HepG2 (cell line): ENCODE data around the gene SHROOM1. TPM values are rescaled to one million over a fixed set of nuclear protein-coding genes. Genes with fewer than 3 reads are reported as not detected.

Experiments
- ASH2L ChIP-seq: fragments of 300-600, 200-600 bp; sonication (generic); IDR thresholded peaks from 2 replicates; pipeline ENCODE4 v1.7.0; 2017; ENCODE audit warnings: low read depth, mild to moderate bottlenecking, moderate library complexity, mixed read lengths, low read length; ENCODE audit not compliant: insufficient read length
- DR1 ChIP-seq: sonication (generic); formaldehyde crosslinking; IDR thresholded peaks from 2 replicates; pipeline ENCODE4 v1.8.0; 2021; ENCODE audit warnings: mild to moderate bottlenecking, missing genetic modification reagents, inconsistent platforms
- ELF4 ChIP-seq: sonication (generic); formaldehyde crosslinking; IDR thresholded peaks from 2 replicates; pipeline ENCODE4 v1.5.0; 2020; ENCODE audit warnings: missing genetic modification reagents, mild to moderate bottlenecking, moderate library complexity, borderline replicate concordance
- ERF ChIP-seq: IDR thresholded peaks from 2 replicates; pipeline ENCODE4 v1.6.1; 2018; ENCODE audit warnings: missing biosample characterization, missing genetic modification reagents
- GLMP ChIP-seq: sonication (generic); formaldehyde crosslinking; IDR thresholded peaks from 2 replicates; pipeline ENCODE4 v1.9.0; 2021; ENCODE audit warnings: missing genetic modification reagents, mild to moderate bottlenecking, borderline replicate concordance
- HMG20A ChIP-seq: IDR thresholded peaks from 2 replicates; pipeline ENCODE4 v1.6.1; 2016; ENCODE audit warnings: borderline replicate concordance
- KAT7 ChIP-seq: IDR thresholded peaks from 2 replicates; pipeline ENCODE4 v1.6.1; 2018; ENCODE audit warnings: borderline replicate concordance, missing compliant biosample characterization
- KDM6A ChIP-seq: IDR thresholded peaks from 2 replicates; pipeline ENCODE4 v1.6.1; 2016; ENCODE audit warnings: low read depth
- NR3C1 ChIP-seq: sonication (generic); formaldehyde crosslinking; IDR thresholded peaks from 2 replicates; pipeline ENCODE4 v1.4.0; 2020; ENCODE audit warnings: missing genetic modification reagents
- PHF20 ChIP-seq: sonication (generic); formaldehyde crosslinking; IDR thresholded peaks from 2 replicates; pipeline ENCODE4 v1.5.0; 2020; ENCODE audit warnings: mild to moderate bottlenecking, missing genetic modification reagents
- PLSCR1 ChIP-seq: sonication (generic); formaldehyde crosslinking; IDR thresholded peaks from 2 replicates; pipeline ENCODE4 v1.5.0; 2020; ENCODE audit warnings: missing genetic modification reagents, mild to moderate bottlenecking, borderline replicate concordance
- RFXAP ChIP-seq: sonication (generic); formaldehyde crosslinking; IDR thresholded peaks from 2 replicates; pipeline ENCODE4 v1.4.0; 2020; ENCODE audit warnings: missing genetic modification reagents, borderline replicate concordance
- SNAPC4 ChIP-seq: sonication (generic); formaldehyde crosslinking; IDR thresholded peaks from 2 replicates; pipeline ENCODE4 v1.4.0; 2020; ENCODE audit warnings: mild to moderate bottlenecking, missing genetic modification reagents
- ZBTB3 ChIP-seq: sonication (generic); formaldehyde crosslinking; IDR thresholded peaks from 2 replicates; pipeline ENCODE4 v1.4.0; 2020; ENCODE audit warnings: low read depth, mild to moderate bottlenecking, moderate library complexity, missing genetic modification reagents, borderline replicate concordance
- ZBTB7B ChIP-seq: sonication (generic); formaldehyde crosslinking; IDR thresholded peaks from 2 replicates; pipeline ENCODE4 v1.4.0; 2020; ENCODE audit warnings: missing genetic modification reagents
- ZBTB8A ChIP-seq: sonication (generic); formaldehyde crosslinking; IDR thresholded peaks from 2 replicates; pipeline ENCODE4 v1.4.0; 2020; ENCODE audit warnings: mild to moderate bottlenecking, low read depth, missing genetic modification reagents, borderline replicate concordance
- ZFP82 ChIP-seq: sonication (generic); formaldehyde crosslinking; IDR thresholded peaks from 2 replicates; pipeline ENCODE4 v1.5.1; 2020; ENCODE audit warnings: mild to moderate bottlenecking, missing genetic modification reagents, borderline replicate concordance
- ZNF333 ChIP-seq: sonication (generic); formaldehyde crosslinking; IDR thresholded peaks from 2 replicates; pipeline ENCODE4 v1.4.0; 2020; ENCODE audit warnings: mild to moderate bottlenecking, missing genetic modification reagents, borderline replicate concordance
- ZNF432 ChIP-seq: sonication (generic); formaldehyde crosslinking; IDR thresholded peaks from 2 replicates; pipeline ENCODE4 v1.5.0; 2020; ENCODE audit warnings: missing genetic modification reagents, mild to moderate bottlenecking, borderline replicate concordance
- ZNF44 ChIP-seq: sonication (generic); formaldehyde crosslinking; IDR thresholded peaks from 2 replicates; pipeline ENCODE4 v1.5.1; 2020; ENCODE audit warnings: mild to moderate bottlenecking, missing genetic modification reagents
- ZNF766 ChIP-seq: sonication (generic); formaldehyde crosslinking; IDR thresholded peaks from 2 replicates; pipeline ENCODE4 v1.5.0; 2020; ENCODE audit warnings: missing genetic modification reagents, borderline replicate concordance
- ZNF770 ChIP-seq: sonication (generic); formaldehyde crosslinking; IDR thresholded peaks from 2 replicates; pipeline ENCODE4 v1.5.0; 2020; ENCODE audit warnings: mild to moderate bottlenecking, missing genetic modification reagents
- polyA plus RNA-seq, 8 experiments: library from polyadenylated mRNA; depleted of rRNA in 3 of 8; stranded (reverse) in 7 of 8; unstranded in 1 of 8; fragments of >200 nt; fragmentation: Illumina TruSeq in 4 of 8; extraction: Trizol in 4 of 8; gene quantifications; 2 replicates each; pipeline versions ENCODE4 v1.2.1 to v1.2.3, GENCODE V29; 2011 to 2016; ENCODE audit warnings: low read depth in 4 of 8, missing spikeins in 1 of 8, mixed read lengths in 1 of 8; ENCODE audit not compliant: insufficient read depth in 1 of 8
- total RNA-seq, 5 experiments: library from RNA; depleted of rRNA; stranded (reverse); fragments of >200 nt; fragmentation: Illumina TruSeq; extraction: Trizol; gene quantifications; 2 replicates each; pipeline ENCODE4 v1.2.3, GENCODE V29; 2016; ENCODE audit warnings: low read depth in 1 of 5

The SHROOM1 gene
- total and polyA plus RNA-seq, 2 of the 13 experiments (the other 11 are each of a cell fraction or from before 2014, with no cell fraction given): 18.2 to 25.7 TPM

GRCh38 chr5:132867046-132867451 is 36.6 kb upstream of the SHROOM1 start (continued):
- no peak for TF ChIP-seq PHF20 (CRISPR knock-in tag)
- TF ChIP-seq ASH2L: peak; percentile 5
- no peak for TF ChIP-seq HMG20A (CRISPR knock-in tag)
- no peak for TF ChIP-seq ZNF432
- TF ChIP-seq NR3C1: no peak
- no peak for TF ChIP-seq ZFP82
- TF ChIP-seq DR1 (CRISPR knock-in tag): no peak
- TF ChIP-seq PLSCR1 (CRISPR knock-in tag): no peak
- TF ChIP-seq ZNF44 (CRISPR knock-in tag): no peak
- no peak for TF ChIP-seq ERF (CRISPR knock-in tag)
- TF ChIP-seq ZNF770 (CRISPR knock-in tag): no peak
- TF ChIP-seq KDM6A: no peak
- TF ChIP-seq SNAPC4 (CRISPR knock-in tag): peak; percentile 74; the same call in 1 of the 2 replicates
- TF ChIP-seq ZNF333: 0 out of 2 replicates have a peak, but pooled peaks have one; percentile 39
- TF ChIP-seq ZBTB8A (CRISPR knock-in tag): no peak
- no peak for TF ChIP-seq GLMP (CRISPR knock-in tag)
- no peak for TF ChIP-seq ZBTB7B (CRISPR knock-in tag)
- no peak for TF ChIP-seq ZNF766 (CRISPR knock-in tag)
- TF ChIP-seq ELF4 (CRISPR knock-in tag): no peak
- TF ChIP-seq RFXAP (CRISPR knock-in tag): no peak
- no peak for TF ChIP-seq ZBTB3 (CRISPR knock-in tag)
- peak; percentile 19; the same call in 1 of the 2 replicates for TF ChIP-seq KAT7
